Vagina (tissue), 2 donors: ENCODE data around the gene GGNBP2. TPM values are rescaled to one million over a fixed set of nuclear protein-coding genes. Genes with fewer than 3 reads are reported as not detected.

Experiments used
- DNase-seq, 2 donors: peaks; one replicate each; pipeline ENCODE4 v3.0.0-alpha.2; 2017; ENCODE audit errors: extremely low spot score in 2 of 2
- H3K27ac ChIP-seq: fragments of 200-600 bp; sonication (generic); one replicate; pipeline ENCODE4 v1.5.1; 2019
- H3K27me3 ChIP-seq: fragments of 200-600 bp; sonication (generic); one replicate; pipeline ENCODE4 v1.5.1; 2019
- H3K36me3 ChIP-seq, 2 donors: fragments of 200-600 bp; sonication (generic); one replicate each; pipeline ENCODE4 v1.5.1; 2017 to 2019
- H3K4me1 ChIP-seq: fragments of 200-600 bp; sonication (generic); one replicate; pipeline ENCODE4 v1.5.1; 2019
- H3K4me3 ChIP-seq, 2 donors: fragments of 200-600 bp; sonication (generic); 1 replicate in 1 of 2; 2 replicates in 1 of 2; pipeline ENCODE4 v1.5.1; 2016 to 2019
- H3K9me3 ChIP-seq: fragments of 200-600 bp; sonication (generic); one replicate; pipeline ENCODE4 v1.5.1; 2019
- POLR2A ChIP-seq, 2 donors: fragments of 450-650 bp; IDR thresholded peaks; one replicate each; pipeline ENCODE4 v1.6.1; 2017; ENCODE audit warnings: antibody characterized with exemption in 2 of 2, mild to moderate bottlenecking in 2 of 2, moderate library complexity in 2 of 2
- POLR2AphosphoS5 ChIP-seq, 2 donors: sonication (generic); formaldehyde crosslinking; IDR thresholded peaks; one replicate each; pipeline ENCODE4 v1.9.0; 2017; ENCODE audit warnings: antibody characterized with exemption in 2 of 2, mild to moderate bottlenecking in 2 of 2, low read depth in 1 of 2; ENCODE audit not compliant: insufficient read depth in 1 of 2
- intact Hi-C: fragments of 100-400 bp; cut with DNase I; formaldehyde crosslinking; loops from one replicate; pipeline ENCODE4 v1.15.1; 2023
- total RNA-seq: library from RNA; depleted of rRNA; stranded (reverse); fragments of >200 nt; gene quantifications from one replicate; pipeline ENCODE4 v1.2.3, GENCODE V29; 2016
- TF ChIP-seq, protein P1 (sequence below), 3 experiments: fragments of 450-650 bp in 2 of 3; fragments of 200-600 bp in 1 of 3; sonication (generic) in 1 of 3; IDR thresholded peaks; one replicate each; pipeline ENCODE4 v1.5.1; 2017 to 2019; ENCODE audit warnings: antibody characterized with exemption in 3 of 3, mild to moderate bottlenecking in 2 of 3, moderate library complexity in 2 of 3

GGNBP2 gene
- total RNA-seq, 1 donor from 2014 or later, result 47.9 TPM

- peak overlapping the region; percentile 94 to 98 for H3K4me3 ChIP-seq
- H3K27me3 ChIP-seq, result no peaks in the 10 kb centered on the region
- no peaks in the 10 kb centered on the region for H3K9me3 ChIP-seq
- H3K4me1 ChIP-seq, result peaks cover 51% of the 10 kb centered on the region
- peak overlapping the region; percentile 100 for H3K27ac ChIP-seq
- intact Hi-C loops, result loop anchor here (10.0 kb wide), 1 partner anchor 50 kb away; the partner anchor contains the start of gene DHRS11
- H3K36me3 ChIP-seq, result no peaks in the 10 kb centered on the region
- peak in 1 of 2 donors; percentile 0 for TF ChIP-seq POLR2AphosphoS5 (IDR thresholded peaks at IDR 0.05; ENCODE audit: insufficient read depth in 1 of 2, low read depth in 1 of 2)
- TF ChIP-seq, protein P1, sequence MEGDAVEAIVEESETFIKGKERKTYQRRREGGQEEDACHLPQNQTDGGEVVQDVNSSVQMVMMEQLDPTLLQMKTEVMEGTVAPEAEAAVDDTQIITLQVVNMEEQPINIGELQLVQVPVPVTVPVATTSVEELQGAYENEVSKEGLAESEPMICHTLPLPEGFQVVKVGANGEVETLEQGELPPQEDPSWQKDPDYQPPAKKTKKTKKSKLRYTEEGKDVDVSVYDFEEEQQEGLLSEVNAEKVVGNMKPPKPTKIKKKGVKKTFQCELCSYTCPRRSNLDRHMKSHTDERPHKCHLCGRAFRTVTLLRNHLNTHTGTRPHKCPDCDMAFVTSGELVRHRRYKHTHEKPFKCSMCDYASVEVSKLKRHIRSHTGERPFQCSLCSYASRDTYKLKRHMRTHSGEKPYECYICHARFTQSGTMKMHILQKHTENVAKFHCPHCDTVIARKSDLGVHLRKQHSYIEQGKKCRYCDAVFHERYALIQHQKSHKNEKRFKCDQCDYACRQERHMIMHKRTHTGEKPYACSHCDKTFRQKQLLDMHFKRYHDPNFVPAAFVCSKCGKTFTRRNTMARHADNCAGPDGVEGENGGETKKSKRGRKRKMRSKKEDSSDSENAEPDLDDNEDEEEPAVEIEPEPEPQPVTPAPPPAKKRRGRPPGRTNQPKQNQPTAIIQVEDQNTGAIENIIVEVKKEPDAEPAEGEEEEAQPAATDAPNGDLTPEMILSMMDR (IDR thresholded peaks at IDR 0.05), result no peak
- TF ChIP-seq POLR2A (IDR thresholded peaks at IDR 0.05), result no peak
- no peak for DNase-seq
Observed at GRCh38 chr17:36545077-36545464, 352 bp downstream of the GGNBP2 start.

DNA sequence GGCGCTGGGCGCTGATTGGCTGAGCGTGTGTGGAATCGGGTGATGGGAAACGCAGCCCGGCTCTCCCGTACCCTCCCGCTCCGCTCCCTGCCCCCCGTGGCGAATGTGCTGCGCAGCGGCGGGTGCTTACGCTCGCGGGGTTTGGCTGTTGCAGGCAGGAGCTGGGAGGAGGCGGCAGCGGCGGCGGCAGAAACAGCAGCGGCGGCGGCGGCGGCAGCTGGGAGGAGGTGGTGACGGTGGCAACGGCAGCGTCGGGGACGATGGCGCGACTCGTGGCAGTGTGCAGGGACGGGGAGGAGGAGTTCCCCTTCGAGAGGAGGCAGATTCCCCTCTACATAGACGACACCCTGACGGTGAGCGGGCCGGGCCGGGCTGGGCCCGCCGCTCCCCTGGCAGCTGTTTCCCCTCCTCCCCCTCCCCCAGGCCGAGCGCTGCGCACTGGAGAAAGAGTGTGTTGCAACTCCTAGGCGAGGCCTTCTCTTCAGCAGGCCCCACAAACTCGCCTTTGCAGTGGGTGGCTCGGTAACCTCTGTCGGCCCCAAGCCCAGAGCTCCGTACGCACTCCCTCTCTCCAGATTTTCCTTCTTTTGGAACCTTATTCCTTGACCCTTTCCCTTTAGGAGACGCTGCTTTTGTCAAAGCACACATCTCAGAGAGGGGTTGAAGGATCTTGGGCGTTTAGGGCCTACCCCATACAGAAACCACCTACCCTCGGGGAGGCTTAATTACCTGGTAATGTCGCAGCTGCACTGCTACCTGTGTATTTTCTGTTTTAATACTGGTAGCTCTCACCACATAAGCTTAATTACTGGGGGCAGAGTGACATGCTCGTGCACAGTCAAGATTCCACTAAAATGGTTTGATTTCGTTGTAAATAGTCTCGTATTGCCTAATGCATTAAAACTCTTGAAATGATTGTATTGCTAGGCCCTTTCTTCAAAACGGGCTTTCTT, 1.0 kb downstream of the GGNBP2 start:
- intact Hi-C loops, result loop anchor here (10.0 kb wide), 1 partner anchor 49 kb away; the partner anchor contains the start of gene DHRS11
- Histone ChIP-seq H3K36me3 (no peaks in the 10 kb centered on the region), H3K27me3 (no peaks in the 10 kb centered on the region), H3K4me1 (peaks cover 54% of the 10 kb centered on the region), H3K9me3 (no peaks in the 10 kb centered on the region), H3K4me3 (peak overlapping the region; percentile 94 to 98), H3K27ac (peak overlapping the region; percentile 100)
- TF ChIP-seq POLR2A (IDR thresholded peaks at IDR 0.05) (peak in 1 of 2 donors; percentile 56), POLR2AphosphoS5 (IDR thresholded peaks at IDR 0.05; ENCODE audit: insufficient read depth in 1 of 2, low read depth in 1 of 2) (peak; percentile 16 to 47)
- TF ChIP-seq, protein P1 (IDR thresholded peaks at IDR 0.05), result peak in 1 of 3 experiments; percentile 5
- DNase-seq, result peak in 1 of 2 donors; percentile 98

DNA sequence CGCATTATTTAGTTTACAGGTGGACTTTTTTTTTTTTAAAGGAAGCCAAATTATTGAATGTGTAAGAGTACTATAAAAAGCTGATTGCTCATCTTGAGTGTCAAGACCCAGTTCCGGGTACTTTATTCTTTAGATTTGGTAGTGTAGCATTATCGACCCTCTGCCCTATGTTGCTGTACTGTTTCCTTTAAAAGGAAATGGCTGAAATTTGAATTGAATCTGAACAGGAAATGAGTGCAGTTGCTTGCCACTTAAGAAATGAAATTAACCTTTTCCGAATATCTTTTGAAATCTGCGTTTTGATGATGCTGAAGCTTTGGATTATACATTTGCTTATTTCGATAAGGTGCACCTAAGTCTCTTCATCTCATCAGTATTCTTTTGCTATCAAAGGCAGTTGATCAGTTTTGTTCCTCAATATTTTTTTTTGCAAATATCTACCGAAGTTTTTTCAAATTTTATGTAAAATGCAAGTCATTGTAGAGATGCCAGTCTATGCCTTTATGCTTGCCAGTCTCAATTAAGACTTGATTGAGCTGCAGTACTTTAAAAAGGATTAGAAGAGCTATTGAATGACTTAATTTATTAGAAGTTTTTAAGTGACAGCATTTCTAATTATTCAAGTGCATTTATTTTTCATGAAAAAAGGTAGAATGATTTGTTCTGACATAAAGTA, 1.8 kb downstream of the GGNBP2 start:
- peaks cover 62% of the 10 kb centered on the region for H3K4me1 ChIP-seq
- no peaks in the 10 kb centered on the region for H3K9me3 ChIP-seq
- intact Hi-C loops, result loop anchor here (10.0 kb wide), 1 partner anchor 48 kb away; the partner anchor contains the start of gene DHRS11

DNA sequence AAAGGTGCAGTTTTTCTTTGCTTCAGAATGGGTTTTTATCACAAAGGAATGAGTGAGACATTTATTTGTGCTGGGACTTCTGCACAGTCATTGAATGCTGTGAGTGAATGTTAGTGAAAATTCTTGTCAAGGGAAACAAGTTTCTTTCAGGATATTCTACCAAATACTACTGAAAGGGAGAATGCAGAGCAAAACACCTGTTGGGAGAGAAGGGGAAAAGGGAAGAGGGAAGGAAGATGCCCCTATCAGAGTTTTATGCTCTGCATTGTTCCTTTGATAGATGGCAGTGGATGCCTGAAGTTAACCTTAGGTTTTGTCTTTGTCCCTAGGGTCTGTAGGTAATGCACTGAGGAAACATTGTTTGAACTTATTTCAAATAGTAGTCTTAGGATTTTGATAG, 3.1 kb downstream of the GGNBP2 start:
- Histone ChIP-seq H3K27me3 (no peaks in the 10 kb centered on the region), H3K27ac (no peak overlapping the region), H3K4me1 (peaks cover 72% of the 10 kb centered on the region), H3K36me3 (no peaks in the 10 kb centered on the region), H3K4me3 (no peak overlapping the region), H3K9me3 (no peaks in the 10 kb centered on the region)
- TF ChIP-seq POLR2AphosphoS5 (IDR thresholded peaks at IDR 0.05; ENCODE audit: insufficient read depth in 1 of 2, low read depth in 1 of 2), result no peak
- TF ChIP-seq, protein P1 (IDR thresholded peaks at IDR 0.05), result no peak
- TF ChIP-seq POLR2A (IDR thresholded peaks at IDR 0.05), result no peak
- intact Hi-C loops, result loop anchor here (10.0 kb wide), 1 partner anchor 47 kb away; the partner anchor contains the start of gene DHRS11
- DNase-seq, result no peak

More for the DNA sequence above, 1.8 kb downstream of the GGNBP2 start:
- Histone ChIP-seq H3K36me3 (no peaks in the 10 kb centered on the region), H3K4me3 (peak overlapping the region; percentile 94 to 98), H3K27me3 (no peaks in the 10 kb centered on the region), H3K27ac (peak overlapping the region; percentile 100)
- DNase-seq, result no peak
- TF ChIP-seq POLR2A (IDR thresholded peaks at IDR 0.05) (no peak), POLR2AphosphoS5 (IDR thresholded peaks at IDR 0.05; ENCODE audit: insufficient read depth in 1 of 2, low read depth in 1 of 2) (no peak)
- TF ChIP-seq, protein P1 (IDR thresholded peaks at IDR 0.05), result no peak
